Iris pigment epithelial cell (primary cell): ENCODE measurements around the gene ABI2.
A peak's percentile ranks its signal among the peaks of the same experiment; 100 is the strongest.
"Not testable (repeated sequence)": the region's sequence is repeated elsewhere in the genome, so short reads cannot be mapped to it uniquely, and the experiment has no call there.

Experiments
- DNase-seq: peaks from one replicate; pipeline ENCODE4 v3.0.0-alpha.2; 2011; ENCODE audit warnings: low read depth

Gene ABI2

GRCh38 chr2:203429643-203430042, 101.4 kb downstream of the ABI2 start:
- not testable (repeated sequence) for DNase-seq

GRCh38 chr2:203431391-203432185, 103.4 kb downstream of the ABI2 start:
- peak; percentile 21 for DNase-seq

GRCh38 chr2:203432811-203433210, 104.6 kb downstream of the ABI2 start:
- DNase-seq = no peak

- no peak for DNase-seq
Observed at GRCh38 chr2:203436496-203436895, 108.3 kb downstream of the ABI2 start.

GRCh38 chr2:203437511-203437910, 109.3 kb downstream of the ABI2 start:
- DNase-seq = no peak

GRCh38 chr2:203438528-203438927, 110.3 kb downstream of the ABI2 start:
- no peak for DNase-seq

- no peak for DNase-seq
Observed at GRCh38 chr2:203440671-203441070, 112.5 kb downstream of the ABI2 start.

GRCh38 chr2:203441463-203441862, 113.3 kb downstream of the ABI2 start:
- DNase-seq = no peak

- DNase-seq = no peak
Observed at GRCh38 chr2:203442463-203442862, 114.3 kb downstream of the ABI2 start.

GRCh38 chr2:203444738-203445137, 116.5 kb downstream of the ABI2 start:
- DNase-seq = no peak

- DNase-seq = peak; percentile 88
Observed at GRCh38 chr2:203446071-203446481, 117.9 kb downstream of the ABI2 start.

GRCh38 chr2:203446780-203447179, 118.6 kb downstream of the ABI2 start:
- no peak for DNase-seq

GRCh38 chr2:203450561-203450960, 122.4 kb downstream of the ABI2 start:
- no peak for DNase-seq

GRCh38 chr2:203451011-203451410, 122.8 kb downstream of the ABI2 start:
- peak; percentile 66 for DNase-seq

- DNase-seq = peak; percentile 78
Observed at GRCh38 chr2:203451689-203452088, 123.5 kb downstream of the ABI2 start.

- DNase-seq = peak; percentile 72
Observed at GRCh38 chr2:203453858-203454451, 125.8 kb downstream of the ABI2 start.

- no peak for DNase-seq
Observed at GRCh38 chr2:203455209-203455608, 127.0 kb downstream of the ABI2 start.

GRCh38 chr2:203461746-203462145, 133.6 kb downstream of the ABI2 start:
- no peak for DNase-seq

- DNase-seq = no peak
Observed at GRCh38 chr2:203462308-203462707, 134.1 kb downstream of the ABI2 start.

GRCh38 chr2:203463266-203463678, 135.1 kb downstream of the ABI2 start:
- DNase-seq = no peak

GRCh38 chr2:203469546-203469945, 141.4 kb downstream of the ABI2 start:
- DNase-seq = no peak

GRCh38 chr2:203470371-203470770, 142.2 kb downstream of the ABI2 start:
- no peak for DNase-seq

GRCh38 chr2:203471323-203471722, 143.1 kb downstream of the ABI2 start:
- no peak for DNase-seq

- peak; percentile 27 for DNase-seq
Observed at GRCh38 chr2:203476881-203477280, 148.7 kb downstream of the ABI2 start.
